ENCODE data around the gene CES4A.
"Not testable (repeated sequence)": the region's sequence is repeated elsewhere in the genome, so short reads cannot be mapped to it uniquely, and the experiment has no call there.

Gene CES4A

GRCh38 chr16:66988197-66988788 is at the start of gene CES4A:
CES4A (plus strand) TSS chr16:66988589; CDS start chr16:66988773, 184 bp downstream.
- no peak for DNase-seq (ENCODE audit: low read depth in 2 of 2)

GRCh38 chr16:66939366-66939765 is 49.0 kb upstream of the CES4A start:
- no peak for DNase-seq (ENCODE audit: low read depth in 2 of 2)

GRCh38 chr16:66940236-66940635 is 48.2 kb upstream of the CES4A start:
- DNase-seq (ENCODE audit: low read depth in 2 of 2), result no peak

GRCh38 chr16:66942981-66943380 is 45.4 kb upstream of the CES4A start:
- no peak for DNase-seq (ENCODE audit: low read depth in 2 of 2)

- no peak for DNase-seq (ENCODE audit: low read depth in 2 of 2)
Observed at GRCh38 chr16:66943426-66944053, 44.8 kb upstream of the CES4A start.

- DNase-seq (ENCODE audit: low read depth in 2 of 2), result no peak
Observed at GRCh38 chr16:66944054-66944441, 44.3 kb upstream of the CES4A start.

- DNase-seq (ENCODE audit: low read depth in 2 of 2), result not testable (repeated sequence)
Observed at GRCh38 chr16:66944971-66945370, 43.4 kb upstream of the CES4A start.

- no peak for DNase-seq (ENCODE audit: low read depth in 2 of 2)
Observed at GRCh38 chr16:66945939-66946338, 42.5 kb upstream of the CES4A start.

GRCh38 chr16:66946541-66946940 is 41.8 kb upstream of the CES4A start:
- no peak for DNase-seq (ENCODE audit: low read depth in 2 of 2)

GRCh38 chr16:66946974-66947301 is 41.5 kb upstream of the CES4A start:
- DNase-seq (ENCODE audit: low read depth in 2 of 2), result no peak

GRCh38 chr16:66947302-66948065 is 40.9 kb upstream of the CES4A start:
- DNase-seq (ENCODE audit: low read depth in 2 of 2), result peak; percentile 75 to 84

GRCh38 chr16:66948134-66948836 is 40.1 kb upstream of the CES4A start:
- DNase-seq (ENCODE audit: low read depth in 2 of 2), result no peak

GRCh38 chr16:66948837-66949225 is 39.6 kb upstream of the CES4A start:
- no peak for DNase-seq (ENCODE audit: low read depth in 2 of 2)

- no peak for DNase-seq (ENCODE audit: low read depth in 2 of 2)
Observed at GRCh38 chr16:66949472-66949871, 38.9 kb upstream of the CES4A start.

- DNase-seq (ENCODE audit: low read depth in 2 of 2), result no peak
Observed at GRCh38 chr16:66950437-66950836, 38.0 kb upstream of the CES4A start.

GRCh38 chr16:66950971-66951790 is 37.2 kb upstream of the CES4A start:
- no peak for DNase-seq (ENCODE audit: low read depth in 2 of 2)

GRCh38 chr16:66952430-66953110 is 35.8 kb upstream of the CES4A start:
- no peak for DNase-seq (ENCODE audit: low read depth in 2 of 2)

- DNase-seq (ENCODE audit: low read depth in 2 of 2), result no peak
Observed at GRCh38 chr16:66953462-66954096, 34.8 kb upstream of the CES4A start.

- peak; percentile 70 to 77 for DNase-seq (ENCODE audit: low read depth in 2 of 2)
Observed at GRCh38 chr16:66954097-66954659, 34.2 kb upstream of the CES4A start.
